Stimulated activated CD8-positive, alpha-beta memory T cell treated with anti-CD3 and anti-CD28 coated beads, Interleukin-12 subunit alpha, Interleukin-12 subunit beta, amount 100 ng/mL, for 4 hours (primary cell): ENCODE measurements around the gene MOK.
"Not testable (repeated sequence)": the region's sequence is repeated elsewhere in the genome, so short reads cannot be mapped to it uniquely, and the experiment has no call there.

ENCODE experiments used
- DNase-seq: peaks from one replicate; pipeline ENCODE4 v3.0.0-alpha.2; 2020; ENCODE audit warnings: low read depth

MOK gene

DNA sequence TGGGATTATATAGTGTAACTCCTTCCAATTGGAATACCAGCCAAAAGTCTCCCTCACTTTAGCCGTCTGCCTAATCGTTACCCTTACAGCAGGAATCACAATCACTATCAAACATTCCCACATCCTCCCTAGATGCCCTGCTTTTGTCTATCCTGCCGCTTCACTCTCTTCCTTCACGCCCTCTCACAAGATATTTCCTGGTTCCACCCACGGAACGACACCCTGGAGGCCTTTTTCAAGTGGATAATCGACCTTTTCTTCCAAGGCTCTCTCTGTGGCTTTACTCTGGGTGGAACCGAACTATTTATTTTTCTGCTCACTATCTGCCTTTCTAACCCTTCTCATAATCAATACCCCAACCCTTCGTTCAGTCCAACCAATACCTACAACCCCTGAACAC lies 58.9 kb downstream of the MOK start:
- DNase-seq: no peak

DNA sequence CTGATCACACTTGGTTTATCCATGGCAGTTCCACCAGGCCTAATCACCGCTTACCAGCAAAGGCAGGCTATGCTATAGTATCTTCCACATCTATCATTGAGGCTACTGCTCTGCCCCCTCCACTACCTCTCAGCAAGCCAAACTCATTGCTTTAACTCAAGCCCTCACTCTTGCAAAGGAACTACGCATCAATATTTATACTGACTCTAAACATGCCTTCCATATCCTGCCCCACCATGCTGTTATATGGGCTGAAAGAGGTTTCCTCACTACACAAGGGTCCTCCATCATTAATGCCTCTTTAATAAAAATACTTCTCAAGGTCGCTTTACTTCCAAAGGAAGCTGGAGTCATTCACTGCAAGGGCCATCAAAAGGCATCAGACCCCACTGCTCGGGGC lies 61.2 kb downstream of the MOK start:
- not testable (repeated sequence) for DNase-seq

GRCh38 chr14:102241147-102241546 lies 63.8 kb downstream of the MOK start:
- no peak for DNase-seq

DNA sequence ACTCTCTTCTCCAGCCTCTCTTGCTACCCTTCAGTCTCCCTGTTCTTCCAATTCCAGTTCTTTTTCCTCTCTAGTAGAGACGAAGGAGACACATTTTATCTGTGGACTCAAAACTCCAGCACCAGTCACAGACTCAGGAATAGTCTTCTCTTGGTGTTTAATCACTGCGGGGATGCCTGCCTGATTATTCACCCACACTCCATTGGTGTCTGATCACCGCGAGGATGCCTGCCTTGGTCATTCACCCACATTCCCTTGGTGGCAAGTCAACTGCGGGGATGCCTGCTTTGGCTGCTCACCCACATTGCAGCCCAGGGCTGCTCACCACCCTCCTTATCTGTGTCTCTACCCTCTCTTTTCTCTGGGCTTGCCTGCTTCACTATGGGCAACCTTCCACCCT lies 64.5 kb downstream of the MOK start:
- not testable (repeated sequence) for DNase-seq

- DNase-seq: no peak
Observed at GRCh38 chr14:102239231-102239630, 65.7 kb downstream of the MOK start.

DNA sequence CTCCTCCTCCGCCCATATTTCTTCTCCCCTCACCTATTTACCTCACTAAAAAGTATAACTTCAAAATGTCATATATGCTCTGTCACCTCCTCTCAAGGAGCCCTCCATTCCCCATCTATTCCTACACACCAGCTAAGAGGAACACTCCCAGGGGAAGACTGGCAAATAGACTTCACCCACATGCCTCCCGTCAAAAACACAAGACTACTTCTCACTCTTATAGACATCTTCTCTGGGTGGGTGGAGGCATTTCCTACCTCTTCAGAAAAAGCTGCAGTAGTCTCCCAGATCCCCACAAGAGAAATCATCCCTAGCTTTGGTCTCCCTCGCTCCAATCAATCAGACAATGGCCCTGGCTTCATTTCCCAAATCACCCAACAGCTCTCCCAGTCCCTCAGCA lies 66.2 kb downstream of the MOK start:
- DNase-seq: no peak

GRCh38 chr14:102238131-102238530 lies 66.8 kb downstream of the MOK start:
- no peak for DNase-seq

GRCh38 chr14:102236026-102236425 lies 68.9 kb downstream of the MOK start:
- DNase-seq: no peak

GRCh38 chr14:102235275-102235897 lies 69.6 kb downstream of the MOK start:
- DNase-seq: peak; percentile 42

DNA sequence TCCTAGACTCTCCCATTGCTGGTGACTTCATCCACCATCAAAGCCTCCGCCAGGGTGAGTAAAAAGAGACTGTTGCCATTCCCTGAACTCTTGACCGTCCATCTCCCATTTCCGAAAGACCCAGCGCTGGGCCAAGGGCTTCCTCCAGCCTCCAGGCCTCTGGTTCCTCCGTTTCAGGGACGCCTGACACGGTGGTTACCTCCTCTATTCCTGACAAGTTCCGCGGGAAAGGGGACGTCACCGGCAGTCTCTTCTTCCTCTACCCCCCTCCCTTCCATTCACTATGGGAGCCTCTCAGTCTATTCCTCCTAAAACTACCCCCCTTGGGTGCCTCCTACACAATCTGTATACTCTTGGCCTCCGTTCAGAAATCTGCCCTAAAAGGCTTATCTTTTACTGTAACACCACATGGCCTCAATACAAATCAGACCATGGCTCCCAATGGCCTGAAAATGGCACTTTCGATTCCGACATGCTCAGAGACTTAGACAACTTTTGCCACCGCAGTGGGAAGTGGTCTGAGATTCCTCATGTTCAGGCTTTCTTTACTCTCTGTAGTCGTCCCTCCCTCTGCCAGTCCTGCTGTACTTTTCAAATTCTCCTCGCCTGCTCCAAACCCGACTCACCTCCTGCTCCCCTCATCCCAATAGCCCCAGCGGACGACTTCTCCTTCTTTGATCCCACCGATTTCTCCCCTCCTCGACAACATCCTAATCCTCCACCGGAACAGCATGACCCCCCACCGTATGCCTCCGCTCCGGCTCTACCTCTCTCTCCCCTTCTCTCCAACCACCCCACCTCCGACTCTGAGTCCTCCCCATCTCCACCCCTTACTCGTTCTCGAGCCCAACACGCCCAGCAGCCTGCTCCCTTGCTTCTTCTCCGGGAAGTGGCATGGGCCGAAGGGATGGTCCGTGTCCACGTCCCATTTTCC lies 70.4 kb downstream of the MOK start:
- DNase-seq: no peak

DNA sequence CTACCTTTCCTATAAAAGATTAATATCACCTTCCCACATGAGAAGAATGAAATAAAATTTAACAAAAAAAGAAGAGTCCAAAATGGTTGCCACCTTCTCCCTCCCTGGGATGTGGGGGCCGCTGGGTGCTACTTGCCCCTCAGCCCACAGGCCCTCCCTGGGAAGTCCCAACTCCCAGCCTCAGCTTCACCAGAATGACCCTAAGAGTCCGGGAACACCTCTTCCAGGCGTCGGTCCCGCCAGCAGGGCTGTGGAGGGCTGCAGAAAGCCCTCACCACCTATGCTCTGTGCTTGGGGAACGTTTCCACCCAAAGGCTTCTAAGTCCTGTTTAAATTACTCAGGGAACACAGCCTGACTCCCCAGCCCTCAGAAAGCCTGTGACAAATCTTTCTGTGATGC lies 71.9 kb downstream of the MOK start:
- no peak for DNase-seq

DNA sequence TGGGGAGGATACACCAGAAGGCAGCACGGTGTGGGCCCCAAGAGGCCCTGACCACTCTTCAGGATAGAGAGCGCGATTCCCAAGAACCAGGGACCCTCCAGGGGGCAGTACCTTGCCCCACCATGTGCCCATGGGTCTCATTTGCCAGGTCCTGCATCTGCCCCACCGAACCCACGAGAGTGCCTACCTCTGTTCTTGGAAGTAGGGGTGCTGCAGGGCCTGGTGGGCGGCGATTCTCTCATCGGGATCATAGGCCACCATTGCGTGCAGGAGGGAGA lies 72.7 kb downstream of the MOK start:
- no peak for DNase-seq

GRCh38 chr14:102231476-102232347 lies 73.3 kb downstream of the MOK start:
- no peak for DNase-seq

- DNase-seq: no peak
Observed at GRCh38 chr14:102230481-102231210, 74.3 kb downstream of the MOK start.

- no peak for DNase-seq
Observed at GRCh38 chr14:102229739-102230092, 75.2 kb downstream of the MOK start.

DNA sequence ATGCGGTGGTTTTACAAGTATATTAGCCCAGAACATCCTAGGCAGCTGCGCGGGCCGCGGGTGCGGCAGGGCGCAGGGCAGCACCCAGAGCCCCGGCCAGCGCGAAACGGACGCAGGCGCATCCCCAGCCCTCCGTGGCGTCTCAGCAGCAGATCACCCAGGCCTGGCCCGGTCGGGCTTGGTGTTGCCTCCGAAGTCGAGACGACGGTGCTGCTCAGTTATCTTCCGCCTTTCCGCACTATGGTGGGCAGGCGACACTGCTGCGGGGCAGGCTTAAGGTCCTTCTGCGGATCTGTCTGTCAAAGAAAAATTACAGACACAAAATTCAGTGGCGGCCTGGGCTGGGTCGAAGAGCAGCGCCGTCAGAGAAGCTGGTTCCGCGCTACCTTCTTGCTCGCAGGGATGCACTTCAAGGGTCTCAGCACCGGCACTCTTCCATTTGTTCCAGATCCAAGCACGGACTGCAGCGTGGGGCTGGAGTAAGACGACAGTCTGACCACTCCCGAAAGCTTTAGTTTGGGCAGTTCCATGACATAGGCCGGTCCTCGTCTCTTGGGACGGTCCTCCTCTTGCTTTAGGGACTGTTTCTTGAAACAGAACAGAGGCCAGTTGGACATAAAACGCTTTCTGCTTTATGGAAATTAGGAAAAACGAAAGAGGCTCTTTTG lies 75.8 kb downstream of the MOK start:
- DNase-seq: no peak

GRCh38 chr14:102227184-102227964 lies 77.6 kb downstream of the MOK start:
- DNase-seq: no peak

- no peak for DNase-seq
Observed at GRCh38 chr14:102226356-102227125, 78.4 kb downstream of the MOK start.

- no peak for DNase-seq
Observed at GRCh38 chr14:102225936-102226335, 79.0 kb downstream of the MOK start.

DNA sequence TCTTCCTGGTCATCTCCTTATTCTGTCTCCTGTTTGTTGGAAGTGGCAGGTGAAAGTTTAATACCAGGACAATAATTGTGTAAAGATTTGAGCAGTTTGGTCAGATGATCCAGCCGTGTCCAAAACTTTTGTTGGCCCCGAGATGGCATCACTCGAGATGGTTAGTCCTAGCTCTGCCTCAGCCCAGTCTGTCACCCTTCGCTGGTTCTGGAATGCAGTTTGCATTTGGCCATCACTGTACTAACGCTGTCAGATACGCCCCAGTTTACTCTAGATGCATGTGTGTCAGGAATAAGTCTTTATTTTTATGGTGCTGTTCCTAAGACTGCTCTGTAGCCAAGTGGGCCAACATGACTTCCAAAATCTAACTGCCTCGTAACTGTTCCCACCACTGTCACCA lies 79.6 kb downstream of the MOK start:
- DNase-seq: no peak
